Measurements from ENCODE around the gene FUT7. TPM values are rescaled to one million over a fixed set of nuclear protein-coding genes. Genes with fewer than 3 reads are reported as not detected.
A peak's percentile ranks its signal among the peaks of the same experiment; 100 is the strongest.

FUT7 gene
- total and polyA plus RNA-seq, 3 donors from 2014 or later: 0.06 to 0.24 (median 0.24) TPM

GRCh38 chr9:137070201-137070905 lies 38.5 kb upstream of the FUT7 start, which contains the start of gene SAPCD2:
SAPCD2 (minus strand) TSS chr9:137070557; CDS start chr9:137070460, 97 bp downstream.
- H3K4me1 ChIP-seq: peaks cover 8% of the 10 kb centered on the region
- no peak for TF ChIP-seq POLR2A (IDR thresholded peaks at IDR 0.05)
- no peak for TF ChIP-seq CTCF (IDR thresholded peaks at IDR 0.05)
- intact Hi-C loops (cut with DNase I; ENCODE audit: low total_unique reads): no loop called here
- 0 to 2% methylated on average over 26 to 43 of the region's 74 CpGs for WGBS, 2 donors
- H3K27ac ChIP-seq: no peak within 1 kb of the TSS
- H3K27me3 ChIP-seq: no peaks in the 10 kb centered on the region
- H3K9me3 ChIP-seq: no peaks in the 10 kb centered on the region
- H3K36me3 ChIP-seq (ENCODE audit: low read depth, missing control alignments): no peaks in the 10 kb centered on the region
- peak within 1 kb of the TSS; percentile 32 to 48 for H3K4me3 ChIP-seq
- DNase-seq: peak; percentile 91

GRCh38 chr9:137069508-137070091 lies 37.7 kb upstream of the FUT7 start:
- intact Hi-C loops (cut with DNase I; ENCODE audit: low total_unique reads): no loop called here
- TF ChIP-seq CTCF (IDR thresholded peaks at IDR 0.05) (no peak), POLR2A (IDR thresholded peaks at IDR 0.05) (no peak)
- peak overlapping the region in 1 of 2 donors; percentile 32 for H3K4me3 ChIP-seq
- H3K27ac ChIP-seq: no peak overlapping the region
- no peaks in the 10 kb centered on the region for H3K36me3 ChIP-seq (ENCODE audit: low read depth, missing control alignments)
- DNase-seq: no peak
- 7% methylated on average over 46 of the region's 52 CpGs; no CpG with 5 or more reads in 1 of the 2 donors for WGBS, 2 donors
- H3K9me3 ChIP-seq: no peaks in the 10 kb centered on the region
- H3K27me3 ChIP-seq: no peaks in the 10 kb centered on the region
- peaks cover 8% of the 10 kb centered on the region for H3K4me1 ChIP-seq

DNA sequence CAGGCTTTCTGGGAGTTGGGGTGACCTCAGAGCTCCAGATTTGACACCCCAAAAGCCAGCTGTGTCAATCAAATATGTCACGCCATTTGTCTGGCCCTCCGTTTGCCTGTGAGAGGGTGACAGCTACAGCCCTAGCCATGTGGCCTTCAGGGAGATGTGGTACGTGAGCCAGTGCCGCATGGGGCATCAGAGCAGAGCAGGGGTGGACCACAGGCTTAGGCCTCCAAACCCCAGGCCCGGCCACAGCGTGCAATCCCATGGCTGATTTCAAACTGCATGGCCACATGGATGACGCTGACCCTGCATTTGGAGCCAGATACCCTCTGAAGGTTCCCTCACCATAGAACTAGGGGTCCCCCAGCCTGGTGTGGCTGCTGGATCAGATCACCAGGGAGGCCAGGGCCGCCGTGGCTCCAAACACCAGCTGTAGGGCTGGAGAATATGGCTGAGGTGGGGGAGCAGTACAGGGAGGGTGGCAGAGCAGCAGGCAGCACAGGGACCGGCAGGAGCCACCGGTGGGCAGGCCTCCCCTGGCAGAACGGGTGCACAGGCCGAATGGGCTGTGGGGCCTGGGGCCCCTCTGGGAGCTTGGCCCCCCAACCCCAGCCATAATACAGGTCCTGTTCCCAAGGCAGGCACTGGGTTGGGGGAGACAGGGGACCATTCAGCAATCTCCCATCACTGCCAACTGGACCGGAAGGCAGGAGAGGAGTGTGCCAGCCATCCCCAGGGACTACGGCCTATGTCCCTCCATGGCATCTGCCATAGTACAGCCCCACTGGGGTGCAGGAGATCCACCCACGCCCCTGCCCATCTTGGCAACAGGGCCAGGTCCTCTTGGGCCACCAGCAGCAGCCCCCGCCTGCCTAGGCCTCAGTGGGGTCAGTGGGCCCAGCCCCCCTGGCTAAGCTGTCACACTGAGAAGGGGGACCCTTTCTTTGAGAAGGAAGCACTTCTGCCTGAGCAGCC lies 36.9 kb upstream of the FUT7 start:
- 87 to 91% methylated on average over 3 to 17 of the region's 17 CpGs for WGBS, 2 donors
- Histone ChIP-seq H3K36me3 (ENCODE audit: low read depth, missing control alignments) (no peaks in the 10 kb centered on the region), H3K4me3 (no peak overlapping the region), H3K4me1 (peaks cover 10% of the 10 kb centered on the region), H3K9me3 (no peaks in the 10 kb centered on the region), H3K27ac (no peak overlapping the region), H3K27me3 (no peaks in the 10 kb centered on the region)
- no peak for DNase-seq
- intact Hi-C loops (cut with DNase I; ENCODE audit: low total_unique reads): no loop called here
- TF ChIP-seq POLR2A (IDR thresholded peaks at IDR 0.05): no peak
- no peak for TF ChIP-seq CTCF (IDR thresholded peaks at IDR 0.05)

DNA sequence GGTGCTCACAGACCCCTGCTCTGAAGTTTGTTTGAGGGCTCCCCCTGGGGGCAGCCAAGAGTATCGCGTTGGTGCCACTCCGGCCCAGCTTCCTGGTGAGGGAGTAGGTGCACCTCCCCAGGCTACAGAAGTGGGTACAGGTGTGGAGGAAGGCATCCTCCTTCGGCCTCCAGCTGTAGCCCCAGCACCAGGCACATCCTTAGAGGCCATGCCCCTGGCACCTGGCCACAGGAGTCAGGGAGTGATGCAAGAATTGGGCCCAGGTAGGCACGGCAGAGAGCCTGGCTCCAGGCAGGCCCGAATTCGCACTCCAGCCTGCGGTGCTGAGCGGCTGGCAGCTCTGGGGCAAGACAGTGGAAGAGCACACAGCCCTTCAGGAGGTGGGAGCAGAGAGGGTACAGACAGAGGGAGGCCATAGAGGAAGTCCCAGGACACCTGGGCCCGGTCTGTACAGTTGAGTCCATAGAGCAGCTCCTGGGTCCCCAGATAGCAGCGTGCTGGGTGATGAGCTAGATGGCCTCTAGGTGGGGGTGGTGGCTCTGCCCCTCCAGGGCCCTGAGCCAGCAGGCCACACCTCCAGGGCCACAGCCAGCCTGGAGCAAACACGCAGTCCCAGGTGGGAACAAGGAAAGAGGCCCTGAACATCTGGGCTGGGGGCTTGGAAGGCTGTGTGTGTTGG lies 36.1 kb upstream of the FUT7 start:
- H3K4me1 ChIP-seq: peaks cover 12% of the 10 kb centered on the region
- WGBS, 2 donors: 63 to 76% methylated on average over 9 to 12 of the region's 12 CpGs

More for the DNA sequence above, 36.1 kb upstream of the FUT7 start:
- H3K27me3 ChIP-seq: no peaks in the 10 kb centered on the region
- no peaks in the 10 kb centered on the region for H3K36me3 ChIP-seq (ENCODE audit: low read depth, missing control alignments)
- H3K4me3 ChIP-seq: no peak overlapping the region
- no peak overlapping the region for H3K27ac ChIP-seq
- intact Hi-C loops (cut with DNase I; ENCODE audit: low total_unique reads): no loop called here
- H3K9me3 ChIP-seq: no peaks in the 10 kb centered on the region
- TF ChIP-seq CTCF (IDR thresholded peaks at IDR 0.05) (peak; percentile 69 to 80 (median 72)), POLR2A (IDR thresholded peaks at IDR 0.05) (no peak)
- DNase-seq: peak; percentile 82
